ENCODE results near the gene GRHL1. TPM values are rescaled to one million over a fixed set of nuclear protein-coding genes. Genes with fewer than 3 reads are reported as not detected.

Gene GRHL1
- total RNA-seq, 1 experiment from 2014 or later, result 2.5 TPM

GRCh38 chr2:9965119-9965822 is 13.8 kb downstream of the GRHL1 start:
- Histone ChIP-seq H3K27ac (ENCODE audit: insufficient read length, low read depth, low read length) (no peak overlapping the region), H3K9me3 (ENCODE audit: control insufficient read depth, low read depth, low read length) (no peaks in the 10 kb centered on the region), H2BK12ac (ENCODE audit: insufficient read length, low read depth, low read length) (no peak overlapping the region), H3K4ac (ENCODE audit: low read depth, low read length) (no peak overlapping the region), H2BK20ac (ENCODE audit: low read depth, low read length, poor library complexity, severe bottlenecking) (no peak overlapping the region), H3T11ph (ENCODE audit: low read length) (no peak overlapping the region), H3K4me1 (ENCODE audit: insufficient read depth, low read length) (no peaks in the 10 kb centered on the region), H2BK5ac (ENCODE audit: insufficient read length, low read length) (no peak overlapping the region), H2BK120ac (ENCODE audit: low read depth, low read length, poor library complexity, severe bottlenecking) (no peak overlapping the region), H3K23me2 (ENCODE audit: insufficient read length, low read depth, low read length, poor library complexity, severe bottlenecking) (no peaks in the 10 kb centered on the region), H3K56ac (ENCODE audit: insufficient read length, low read depth, low read length) (no peak overlapping the region), H2AFZ (ENCODE audit: low read length) (no peak overlapping the region), H3K18ac (ENCODE audit: insufficient read length, low read depth, low read length) (no peak overlapping the region), H4K20me1 (ENCODE audit: control insufficient read depth, insufficient read depth, insufficient read length) (no peaks in the 10 kb centered on the region), H4K5ac (ENCODE audit: insufficient read length, low read depth, low read length) (no peak overlapping the region), H2AK5ac (ENCODE audit: insufficient read length, low read length) (no peak overlapping the region), H4K8ac (replicated peaks; ENCODE audit: insufficient read length, low read depth, low read length) (no peak overlapping the region), H3K4me2 (ENCODE audit: insufficient read depth, insufficient read length, low read length) (no peak overlapping the region), H4K91ac (ENCODE audit: insufficient read length, low read depth, low read length) (no peak overlapping the region), H3K23ac (ENCODE audit: insufficient read length, low read depth, low read length) (no peak overlapping the region), H3K27me3 (ENCODE audit: insufficient read depth, low read length) (no peaks in the 10 kb centered on the region), H3K9ac (ENCODE audit: extremely low read depth, insufficient read length, low read length) (no peak overlapping the region), H3K14ac (ENCODE audit: insufficient read depth, low read length) (no peak overlapping the region), H2BK15ac (ENCODE audit: low read depth, low read length) (no peak overlapping the region), H3K79me2 (ENCODE audit: insufficient read depth, low read length) (no peaks in the 10 kb centered on the region), H3K79me1 (ENCODE audit: insufficient read depth, low read depth, low read length, poor library complexity, severe bottlenecking) (no peaks in the 10 kb centered on the region)
- Mint-ChIP-seq H3K27ac (no peak overlapping the region), H3K27me3 (ENCODE audit: low read depth) (no peaks in the 10 kb centered on the region), H3K9me3 (no peaks in the 10 kb centered on the region), H3K4me1 (no peaks in the 10 kb centered on the region), H3K4me3 (no peak overlapping the region), H3K36me3 (ENCODE audit: insufficient read depth in 1 of 3, low read depth in 3 of 3) (no peaks in the 10 kb centered on the region; a peak in 1 of 7 replicates)
- WGBS (ENCODE audit: extremely low coverage, insufficient read length, low lambda C conversion rate), result no CpG with 5 or more reads among the region's 8 CpGs
- DNase-seq, result no peak
- TF ChIP-seq CTCF (conservative IDR thresholded peaks at IDR 0.05), result no peak
